HepG2 (cell line): Measurements from ENCODE around the gene ZFAND4. TPM values are rescaled to one million over a fixed set of nuclear protein-coding genes. Genes with fewer than 3 reads are reported as not detected.

ENCODE experiments used
- ATAC-seq: fragments of 200-7000 bp; cut with Tn5 transposase; 3 replicates; pipeline ENCODE4 v1.9.1; 2020; ENCODE audit warnings: mild to moderate bottlenecking, moderate library complexity
- BruUV-seq: library from RNA; stranded (reverse); fragments of 400-500 nt; replicated peaks from 2 replicates; lab custom pipeline; 2021; lab: Mats Ljungman, UMichigan
- CTCF ChIA-PET: fragments of 300-600 bp; formaldehyde crosslinking; extraction: SDS; loops from one replicate; lab custom pipeline; 2021; ENCODE audit warnings: low total read pairs, inconsistent platforms, low intra/inter-chr PET ratio; lab: Yijun Ruan, JAX
- POLR2A ChIA-PET: fragments of 350-600 bp; sonication (Branson Sonifier 250); formaldehyde crosslinking; loops from one replicate; lab custom pipeline; 2020; ENCODE audit warnings: antibody characterized with exemption, inconsistent platforms; lab: Yijun Ruan, JAX
- DNase-seq: peaks from one replicate; pipeline ENCODE4 v3.0.0-alpha.2; 2015; ENCODE audit warnings: low spot score
- FAIRE-seq: peaks from 3 replicates; lab custom pipeline; 2011; peaks lifted over from hg19 to GRCh38; lab: Jason Lieb, UNC
- H2AFZ ChIP-seq: one replicate; pipeline ENCODE4 v1.6.1; 2011; ENCODE audit warnings: low read length, inconsistent platforms
- H3K27ac ChIP-seq: fragments of 300-600 bp; 3 replicates; pipeline ENCODE4 v1.8.0; 2011; ENCODE audit warnings: mixed run types, mild to moderate bottlenecking, mixed read lengths, low read length, inconsistent platforms; ENCODE audit not compliant: insufficient read depth; ENCODE audit errors: extremely low read length
- H3K27me3 ChIP-seq, 2 experiments: fragments of 200-600 bp in 1 of 2; 2 replicates in 1 of 2; 3 replicates in 1 of 2; pipeline versions ENCODE4 v1.6.0 to v1.8.0; 2011; ENCODE audit warnings: low read length in 2 of 2, mild to moderate bottlenecking in 2 of 2, moderate library complexity in 2 of 2, inconsistent platforms in 1 of 2; ENCODE audit not compliant: insufficient read depth in 2 of 2, control insufficient read depth in 1 of 2
- H3K36me3 ChIP-seq, 2 experiments: fragments of 200-600 bp in 1 of 2; replicated peaks in 1 of 2; 2 replicates in 1 of 2; 3 replicates in 1 of 2; pipeline versions ENCODE4 v1.5.1 to v1.8.0; 2011; ENCODE audit warnings: low read length in 2 of 2, inconsistent platforms in 1 of 2; ENCODE audit not compliant: insufficient read depth in 2 of 2, control insufficient read depth in 1 of 2
- H3K4me1 ChIP-seq: 2 replicates; pipeline ENCODE4 v1.5.1; 2012; ENCODE audit warnings: low read length, inconsistent platforms; ENCODE audit not compliant: insufficient read depth
- H3K4me2 ChIP-seq: 2 replicates; pipeline ENCODE4 v1.6.0; 2011; ENCODE audit warnings: low read depth, low read length, inconsistent platforms
- H3K4me3 ChIP-seq, 3 experiments: fragments of 200-600 bp in 1 of 3; sonication (generic), shearing (Covaris generic) in 1 of 3; replicated peaks in 1 of 3; 2 replicates each; pipeline ENCODE4 v1.5.1; 2011 to 2016; ENCODE audit warnings: low read length in 3 of 3, inconsistent platforms in 2 of 3, low read depth in 2 of 3, mild to moderate bottlenecking in 2 of 3, control low read depth in 1 of 3, mixed read lengths in 1 of 3; ENCODE audit not compliant: insufficient read depth in 1 of 3
- H3K79me2 ChIP-seq: one replicate; pipeline ENCODE4 v1.6.1; 2011; ENCODE audit warnings: low read length, inconsistent platforms; ENCODE audit not compliant: insufficient read depth
- H3K9ac ChIP-seq: 2 replicates; pipeline ENCODE4 v1.6.0; 2011; ENCODE audit warnings: mild to moderate bottlenecking, low read depth, low read length, inconsistent platforms; ENCODE audit not compliant: insufficient read depth
- H3K9me3 ChIP-seq: 2 replicates; pipeline ENCODE4 v1.5.1; 2012; ENCODE audit warnings: mild to moderate bottlenecking, low read length
- H4K20me1 ChIP-seq: 2 replicates; pipeline ENCODE4 v1.6.0; 2011; ENCODE audit warnings: inconsistent platforms, mild to moderate bottlenecking, low read length, moderate library complexity; ENCODE audit not compliant: insufficient read depth
- CCDC6 ChIP-seq: sonication (generic); formaldehyde crosslinking; IDR thresholded peaks from 2 replicates; pipeline ENCODE4 v1.8.1; 2022; ENCODE audit warnings: mild to moderate bottlenecking, missing genetic modification reagents, moderate library complexity
- EP300 ChIP-seq, 3 experiments: sonication (generic) in 1 of 3; formaldehyde crosslinking in 1 of 3; IDR thresholded peaks; 2 replicates each; pipeline versions ENCODE4 v1.5.1 to v1.6.1; 2011 to 2020; ENCODE audit warnings: low read depth in 2 of 3, low read length in 2 of 3, borderline replicate concordance in 1 of 3, improper control_type of control experiment in 1 of 3, mild to moderate bottlenecking in 1 of 3, missing genetic modification reagents in 1 of 3, moderate library complexity in 1 of 3
- MIXL1 ChIP-seq: IDR thresholded peaks from 2 replicates; pipeline ENCODE4 v1.6.1; 2016
- NFKBIZ ChIP-seq: IDR thresholded peaks from 2 replicates; pipeline ENCODE4 v1.6.1; 2018; ENCODE audit warnings: missing genetic modification reagents, missing compliant biosample characterization
- ZNF180 ChIP-seq: sonication (generic); formaldehyde crosslinking; IDR thresholded peaks from 2 replicates; pipeline ENCODE4 v1.4.0; 2020; ENCODE audit warnings: low read depth, missing genetic modification reagents, borderline replicate concordance
- ZNF557 ChIP-seq: sonication (generic); formaldehyde crosslinking; IDR thresholded peaks from 2 replicates; pipeline ENCODE4 v1.4.0; 2020; ENCODE audit warnings: missing genetic modification reagents
- WGBS: methylation state at CpG from one replicate; pipeline ENCODE4 v1.1.6; 2017; ENCODE audit warnings: low lambda C conversion rate; 5-methylcytosine and 5-hydroxymethylcytosine counted together
- in situ Hi-C: cut with HindIII; loops from 2 replicates; pipeline ENCODE4 v1.10.0; 2017; ENCODE audit warnings: low pct_unique_long_range_greater_than_20kb; ENCODE audit not compliant: extremely low pct_ligation_motif_present
- intact Hi-C: fragments of 100-400 bp; cut with micrococcal nuclease; formaldehyde crosslinking; loops from one replicate; pipeline ENCODE4 v1.10.0; 2022; ENCODE audit not compliant: unreplicated experiment
- polyA plus RNA-seq, 8 experiments: library from polyadenylated mRNA; depleted of rRNA in 3 of 8; stranded (reverse) in 7 of 8; unstranded in 1 of 8; fragments of >200 nt; fragmentation: Illumina TruSeq in 4 of 8; extraction: Trizol in 4 of 8; gene quantifications; 2 replicates each; pipeline versions ENCODE4 v1.2.1 to v1.2.3, GENCODE V29; 2011 to 2016; ENCODE audit warnings: low read depth in 4 of 8, missing spikeins in 1 of 8, mixed read lengths in 1 of 8; ENCODE audit not compliant: insufficient read depth in 1 of 8
- total RNA-seq, 5 experiments: library from RNA; depleted of rRNA; stranded (reverse); fragments of >200 nt; fragmentation: Illumina TruSeq; extraction: Trizol; gene quantifications; 2 replicates each; pipeline ENCODE4 v1.2.3, GENCODE V29; 2016; ENCODE audit warnings: low read depth in 1 of 5
- TF ChIP-seq, protein P1 (sequence below): sonication (generic); formaldehyde crosslinking; IDR thresholded peaks from 2 replicates; pipeline ENCODE4 v1.4.0; 2020; ENCODE audit warnings: mild to moderate bottlenecking, missing genetic modification reagents

The ZFAND4 gene
- total and polyA plus RNA-seq, 2 of the 13 experiments (the other 11 are each of a cell fraction or from before 2014, with no cell fraction given), result 2.9 to 9.2 TPM

GRCh38 chr10:45660876-45661411, 11.6 kb downstream of the ZFAND4 start:
- no peak overlapping the region for H3K4me2 ChIP-seq
- 86% methylated on average over 2 of the region's 2 CpGs for WGBS
- no peaks in the 10 kb centered on the region for H4K20me1 ChIP-seq
- DNase-seq, result no peak
- H3K36me3 ChIP-seq, result no peaks in the 10 kb centered on the region
- in situ Hi-C loops, result loop anchor here (25.0 kb wide), 1 partner anchor 424 kb away; no protein-coding TSS in a partner anchor
- H3K9ac ChIP-seq, result no peak overlapping the region
- FAIRE-seq, result no peak
- no TSS peak for BruUV-seq
- POLR2A ChIA-PET, result no interaction called here
- no peak overlapping the region for H2AFZ ChIP-seq
- CTCF ChIA-PET, result no interaction called here
- TF ChIP-seq NFKBIZ (CRISPR knock-in tag) (no peak), ZNF557 (CRISPR knock-in tag) (no peak), CCDC6 (no peak), ZNF180 (CRISPR knock-in tag) (no peak), EP300 (IDR thresholded peaks at IDR 0.05; ENCODE audit: low read depth in 2 of 2, low read length in 2 of 2) (no peak), EP300 (CRISPR knock-in tag; IDR thresholded peaks at IDR 0.05; ENCODE audit: borderline replicate concordance) (no peak), MIXL1 (no peak)
- TF ChIP-seq, protein P1, sequence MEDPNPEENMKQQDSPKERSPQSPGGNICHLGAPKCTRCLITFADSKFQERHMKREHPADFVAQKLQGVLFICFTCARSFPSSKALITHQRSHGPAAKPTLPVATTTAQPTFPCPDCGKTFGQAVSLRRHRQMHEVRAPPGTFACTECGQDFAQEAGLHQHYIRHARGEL (CRISPR knock-in tag), result no peak
- no peaks in the 10 kb centered on the region for H3K79me2 ChIP-seq
- H3K27ac ChIP-seq, result no peak overlapping the region
- no peaks in the 10 kb centered on the region for H3K9me3 ChIP-seq
- intact Hi-C loops, result no loop called here
- no peaks in the 10 kb centered on the region for H3K4me1 ChIP-seq
- H3K4me3 ChIP-seq, result no peak overlapping the region
- H3K27me3 ChIP-seq, result no peaks in the 10 kb centered on the region
- ATAC-seq, result no peak
